GM23338 (cell line): ENCODE results near the gene SLC12A7.

Source experiments
- CREB1 ChIP-seq: fragments of 250-450 bp; sonication (Bioruptor Pico); IDR thresholded peaks from 2 replicates; pipeline ENCODE4 v1.5.0; 2020; ENCODE audit warnings: low read depth, mild to moderate bottlenecking, moderate library complexity
- EZH2 ChIP-seq: fragments of 200-600 bp; sonication (generic); IDR thresholded peaks from one replicate; pipeline ENCODE4 v1.8.0; 2017; ENCODE audit warnings: antibody characterized with exemption, mild to moderate bottlenecking, low read depth; ENCODE audit not compliant: unreplicated experiment
- EZH2phosphoT487 ChIP-seq: fragments of 200-600 bp; sonication (generic); IDR thresholded peaks from one replicate; pipeline ENCODE4 v1.8.1; 2018; ENCODE audit warnings: antibody characterized with exemption; ENCODE audit not compliant: unreplicated experiment
- JUNB ChIP-seq: IDR thresholded peaks from one replicate; pipeline ENCODE4 v1.6.1; 2016; ENCODE audit warnings: antibody characterized with exemption; ENCODE audit not compliant: unreplicated experiment
- NANOG ChIP-seq: IDR thresholded peaks from 2 replicates; pipeline ENCODE4 v1.6.1; 2016; ENCODE audit warnings: antibody characterized with exemption, borderline replicate concordance
- POLR2AphosphoS5 ChIP-seq: IDR thresholded peaks from 2 replicates; pipeline ENCODE4 v1.6.1; 2016; ENCODE audit warnings: antibody characterized with exemption, low read depth
- STAT1 ChIP-seq: IDR thresholded peaks from one replicate; pipeline ENCODE4 v1.6.1; 2016; ENCODE audit warnings: antibody characterized with exemption; ENCODE audit not compliant: unreplicated experiment
- ZNF114 ChIP-seq: fragments of 250-450 bp; sonication (Bioruptor Pico); IDR thresholded peaks from 2 replicates; pipeline ENCODE4 v1.5.0; 2020; ENCODE audit warnings: mild to moderate bottlenecking, moderate library complexity
- ZNF331 ChIP-seq: fragments of 250-450 bp; sonication (Bioruptor Pico); IDR thresholded peaks from 2 replicates; pipeline ENCODE4 v1.5.0; 2020; ENCODE audit warnings: low read depth, mild to moderate bottlenecking, moderate library complexity
- TF ChIP-seq, protein P1 (sequence below), 2 experiments: fragments of 200-600 bp in 1 of 2; sonication (generic) in 1 of 2; conservative IDR thresholded peaks; 2 replicates each; pipeline versions ENCODE4 v1.5.1 to v1.6.1; 2016 to 2017; ENCODE audit warnings: antibody characterized with exemption in 2 of 2, low read depth in 2 of 2, mild to moderate bottlenecking in 2 of 2, moderate library complexity in 1 of 2
- TF ChIP-seq, protein P2 (sequence below): IDR thresholded peaks from one replicate; pipeline ENCODE4 v1.6.1; 2018; ENCODE audit warnings: antibody characterized with exemption; ENCODE audit not compliant: unreplicated experiment
- TF ChIP-seq, protein P3 (sequence below): IDR thresholded peaks from 2 replicates; pipeline ENCODE4 v1.6.1; 2016; ENCODE audit warnings: antibody characterized with exemption
- TF ChIP-seq, protein P4 (sequence below): fragments of 250-450 bp; sonication (Bioruptor Pico); IDR thresholded peaks from 2 replicates; pipeline ENCODE4 v1.5.0; 2020; ENCODE audit warnings: mild to moderate bottlenecking, moderate library complexity

DNA sequence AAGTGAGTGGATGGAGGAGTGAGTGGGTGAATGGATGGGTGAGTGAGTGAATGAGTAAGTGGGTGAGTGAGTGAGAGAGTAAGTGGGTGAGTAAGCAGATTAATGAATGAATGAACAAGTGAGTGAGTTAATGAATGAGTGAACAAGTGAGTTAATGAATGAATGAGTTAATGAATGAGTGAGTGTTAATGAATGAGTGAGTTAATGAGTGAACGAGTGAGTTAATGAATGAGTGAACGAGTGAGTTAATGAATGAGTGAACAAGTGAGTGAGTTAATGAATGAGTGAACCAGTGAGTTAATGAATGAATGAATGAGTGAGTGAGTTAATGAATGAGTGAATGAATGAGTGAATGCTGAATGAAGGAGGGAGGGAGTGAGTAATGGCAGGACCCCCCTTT lies 76.9 kb downstream of the SLC12A7 start:
- TF ChIP-seq, protein P1, sequence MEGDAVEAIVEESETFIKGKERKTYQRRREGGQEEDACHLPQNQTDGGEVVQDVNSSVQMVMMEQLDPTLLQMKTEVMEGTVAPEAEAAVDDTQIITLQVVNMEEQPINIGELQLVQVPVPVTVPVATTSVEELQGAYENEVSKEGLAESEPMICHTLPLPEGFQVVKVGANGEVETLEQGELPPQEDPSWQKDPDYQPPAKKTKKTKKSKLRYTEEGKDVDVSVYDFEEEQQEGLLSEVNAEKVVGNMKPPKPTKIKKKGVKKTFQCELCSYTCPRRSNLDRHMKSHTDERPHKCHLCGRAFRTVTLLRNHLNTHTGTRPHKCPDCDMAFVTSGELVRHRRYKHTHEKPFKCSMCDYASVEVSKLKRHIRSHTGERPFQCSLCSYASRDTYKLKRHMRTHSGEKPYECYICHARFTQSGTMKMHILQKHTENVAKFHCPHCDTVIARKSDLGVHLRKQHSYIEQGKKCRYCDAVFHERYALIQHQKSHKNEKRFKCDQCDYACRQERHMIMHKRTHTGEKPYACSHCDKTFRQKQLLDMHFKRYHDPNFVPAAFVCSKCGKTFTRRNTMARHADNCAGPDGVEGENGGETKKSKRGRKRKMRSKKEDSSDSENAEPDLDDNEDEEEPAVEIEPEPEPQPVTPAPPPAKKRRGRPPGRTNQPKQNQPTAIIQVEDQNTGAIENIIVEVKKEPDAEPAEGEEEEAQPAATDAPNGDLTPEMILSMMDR (conservative IDR thresholded peaks at IDR 0.05; ENCODE audit: low read depth in 2 of 2): no peak
- TF ChIP-seq CREB1 (CRISPR knock-in tag) (no peak), EZH2 (no peak), ZNF331 (no peak), POLR2AphosphoS5 (no peak), STAT1 (no peak), EZH2phosphoT487 (no peak), JUNB (no peak), NANOG (no peak), ZNF114 (CRISPR knock-in tag) (no peak)
- TF ChIP-seq, protein P2, sequence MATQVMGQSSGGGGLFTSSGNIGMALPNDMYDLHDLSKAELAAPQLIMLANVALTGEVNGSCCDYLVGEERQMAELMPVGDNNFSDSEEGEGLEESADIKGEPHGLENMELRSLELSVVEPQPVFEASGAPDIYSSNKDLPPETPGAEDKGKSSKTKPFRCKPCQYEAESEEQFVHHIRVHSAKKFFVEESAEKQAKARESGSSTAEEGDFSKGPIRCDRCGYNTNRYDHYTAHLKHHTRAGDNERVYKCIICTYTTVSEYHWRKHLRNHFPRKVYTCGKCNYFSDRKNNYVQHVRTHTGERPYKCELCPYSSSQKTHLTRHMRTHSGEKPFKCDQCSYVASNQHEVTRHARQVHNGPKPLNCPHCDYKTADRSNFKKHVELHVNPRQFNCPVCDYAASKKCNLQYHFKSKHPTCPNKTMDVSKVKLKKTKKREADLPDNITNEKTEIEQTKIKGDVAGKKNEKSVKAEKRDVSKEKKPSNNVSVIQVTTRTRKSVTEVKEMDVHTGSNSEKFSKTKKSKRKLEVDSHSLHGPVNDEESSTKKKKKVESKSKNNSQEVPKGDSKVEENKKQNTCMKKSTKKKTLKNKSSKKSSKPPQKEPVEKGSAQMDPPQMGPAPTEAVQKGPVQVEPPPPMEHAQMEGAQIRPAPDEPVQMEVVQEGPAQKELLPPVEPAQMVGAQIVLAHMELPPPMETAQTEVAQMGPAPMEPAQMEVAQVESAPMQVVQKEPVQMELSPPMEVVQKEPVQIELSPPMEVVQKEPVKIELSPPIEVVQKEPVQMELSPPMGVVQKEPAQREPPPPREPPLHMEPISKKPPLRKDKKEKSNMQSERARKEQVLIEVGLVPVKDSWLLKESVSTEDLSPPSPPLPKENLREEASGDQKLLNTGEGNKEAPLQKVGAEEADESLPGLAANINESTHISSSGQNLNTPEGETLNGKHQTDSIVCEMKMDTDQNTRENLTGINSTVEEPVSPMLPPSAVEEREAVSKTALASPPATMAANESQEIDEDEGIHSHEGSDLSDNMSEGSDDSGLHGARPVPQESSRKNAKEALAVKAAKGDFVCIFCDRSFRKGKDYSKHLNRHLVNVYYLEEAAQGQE: no peak
- TF ChIP-seq, protein P3, sequence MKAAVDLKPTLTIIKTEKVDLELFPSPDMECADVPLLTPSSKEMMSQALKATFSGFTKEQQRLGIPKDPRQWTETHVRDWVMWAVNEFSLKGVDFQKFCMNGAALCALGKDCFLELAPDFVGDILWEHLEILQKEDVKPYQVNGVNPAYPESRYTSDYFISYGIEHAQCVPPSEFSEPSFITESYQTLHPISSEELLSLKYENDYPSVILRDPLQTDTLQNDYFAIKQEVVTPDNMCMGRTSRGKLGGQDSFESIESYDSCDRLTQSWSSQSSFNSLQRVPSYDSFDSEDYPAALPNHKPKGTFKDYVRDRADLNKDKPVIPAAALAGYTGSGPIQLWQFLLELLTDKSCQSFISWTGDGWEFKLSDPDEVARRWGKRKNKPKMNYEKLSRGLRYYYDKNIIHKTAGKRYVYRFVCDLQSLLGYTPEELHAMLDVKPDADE: no peak
- TF ChIP-seq, protein P4, sequence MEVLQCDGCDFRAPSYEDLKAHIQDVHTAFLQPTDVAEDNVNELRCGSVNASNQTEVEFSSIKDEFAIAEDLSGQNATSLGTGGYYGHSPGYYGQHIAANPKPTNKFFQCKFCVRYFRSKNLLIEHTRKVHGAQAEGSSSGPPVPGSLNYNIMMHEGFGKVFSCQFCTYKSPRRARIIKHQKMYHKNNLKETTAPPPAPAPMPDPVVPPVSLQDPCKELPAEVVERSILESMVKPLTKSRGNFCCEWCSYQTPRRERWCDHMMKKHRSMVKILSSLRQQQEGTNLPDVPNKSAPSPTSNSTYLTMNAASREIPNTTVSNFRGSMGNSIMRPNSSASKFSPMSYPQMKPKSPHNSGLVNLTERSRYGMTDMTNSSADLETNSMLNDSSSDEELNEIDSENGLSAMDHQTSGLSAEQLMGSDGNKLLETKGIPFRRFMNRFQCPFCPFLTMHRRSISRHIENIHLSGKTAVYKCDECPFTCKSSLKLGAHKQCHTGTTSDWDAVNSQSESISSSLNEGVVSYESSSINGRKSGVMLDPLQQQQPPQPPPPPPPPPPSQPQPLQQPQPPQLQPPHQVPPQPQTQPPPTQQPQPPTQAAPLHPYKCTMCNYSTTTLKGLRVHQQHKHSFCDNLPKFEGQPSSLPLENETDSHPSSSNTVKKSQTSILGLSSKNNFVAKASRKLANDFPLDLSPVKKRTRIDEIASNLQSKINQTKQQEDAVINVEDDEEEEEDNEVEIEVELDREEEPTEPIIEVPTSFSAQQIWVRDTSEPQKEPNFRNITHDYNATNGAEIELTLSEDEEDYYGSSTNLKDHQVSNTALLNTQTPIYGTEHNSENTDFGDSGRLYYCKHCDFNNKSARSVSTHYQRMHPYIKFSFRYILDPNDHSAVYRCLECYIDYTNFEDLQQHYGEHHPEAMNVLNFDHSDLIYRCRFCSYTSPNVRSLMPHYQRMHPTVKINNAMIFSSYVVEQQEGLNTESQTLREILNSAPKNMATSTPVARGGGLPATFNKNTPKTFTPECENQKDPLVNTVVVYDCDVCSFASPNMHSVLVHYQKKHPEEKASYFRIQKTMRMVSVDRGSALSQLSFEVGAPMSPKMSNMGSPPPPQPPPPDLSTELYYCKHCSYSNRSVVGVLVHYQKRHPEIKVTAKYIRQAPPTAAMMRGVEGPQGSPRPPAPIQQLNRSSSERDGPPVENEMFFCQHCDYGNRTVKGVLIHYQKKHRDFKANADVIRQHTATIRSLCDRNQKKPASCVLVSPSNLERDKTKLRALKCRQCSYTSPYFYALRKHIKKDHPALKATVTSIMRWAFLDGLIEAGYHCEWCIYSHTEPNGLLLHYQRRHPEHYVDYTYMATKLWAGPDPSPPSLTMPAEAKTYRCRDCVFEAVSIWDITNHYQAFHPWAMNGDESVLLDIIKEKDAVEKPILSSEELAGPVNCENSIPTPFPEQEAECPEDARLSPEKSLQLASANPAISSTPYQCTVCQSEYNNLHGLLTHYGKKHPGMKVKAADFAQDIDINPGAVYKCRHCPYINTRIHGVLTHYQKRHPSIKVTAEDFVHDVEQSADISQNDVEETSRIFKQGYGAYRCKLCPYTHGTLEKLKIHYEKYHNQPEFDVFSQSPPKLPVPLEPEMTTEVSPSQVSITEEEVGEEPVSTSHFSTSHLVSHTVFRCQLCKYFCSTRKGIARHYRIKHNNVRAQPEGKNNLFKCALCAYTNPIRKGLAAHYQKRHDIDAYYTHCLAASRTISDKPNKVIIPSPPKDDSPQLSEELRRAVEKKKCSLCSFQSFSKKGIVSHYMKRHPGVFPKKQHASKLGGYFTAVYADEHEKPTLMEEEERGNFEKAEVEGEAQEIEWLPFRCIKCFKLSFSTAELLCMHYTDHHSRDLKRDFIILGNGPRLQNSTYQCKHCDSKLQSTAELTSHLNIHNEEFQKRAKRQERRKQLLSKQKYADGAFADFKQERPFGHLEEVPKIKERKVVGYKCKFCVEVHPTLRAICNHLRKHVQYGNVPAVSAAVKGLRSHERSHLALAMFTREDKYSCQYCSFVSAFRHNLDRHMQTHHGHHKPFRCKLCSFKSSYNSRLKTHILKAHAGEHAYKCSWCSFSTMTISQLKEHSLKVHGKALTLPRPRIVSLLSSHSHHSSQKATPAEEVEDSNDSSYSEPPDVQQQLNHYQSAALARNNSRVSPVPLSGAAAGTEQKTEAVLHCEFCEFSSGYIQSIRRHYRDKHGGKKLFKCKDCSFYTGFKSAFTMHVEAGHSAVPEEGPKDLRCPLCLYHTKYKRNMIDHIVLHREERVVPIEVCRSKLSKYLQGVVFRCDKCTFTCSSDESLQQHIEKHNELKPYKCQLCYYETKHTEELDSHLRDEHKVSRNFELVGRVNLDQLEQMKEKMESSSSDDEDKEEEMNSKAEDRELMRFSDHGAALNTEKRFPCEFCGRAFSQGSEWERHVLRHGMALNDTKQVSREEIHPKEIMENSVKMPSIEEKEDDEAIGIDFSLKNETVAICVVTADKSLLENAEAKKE: no peak
